ENCODE results near the gene PRDM16. TPM values are rescaled to one million over a fixed set of nuclear protein-coding genes. Genes with fewer than 3 reads are reported as not detected.

The PRDM16 gene
- total RNA-seq, 4 donors from 2014 or later: 15.7 to 54.3 (median 27.6) TPM

DNA sequence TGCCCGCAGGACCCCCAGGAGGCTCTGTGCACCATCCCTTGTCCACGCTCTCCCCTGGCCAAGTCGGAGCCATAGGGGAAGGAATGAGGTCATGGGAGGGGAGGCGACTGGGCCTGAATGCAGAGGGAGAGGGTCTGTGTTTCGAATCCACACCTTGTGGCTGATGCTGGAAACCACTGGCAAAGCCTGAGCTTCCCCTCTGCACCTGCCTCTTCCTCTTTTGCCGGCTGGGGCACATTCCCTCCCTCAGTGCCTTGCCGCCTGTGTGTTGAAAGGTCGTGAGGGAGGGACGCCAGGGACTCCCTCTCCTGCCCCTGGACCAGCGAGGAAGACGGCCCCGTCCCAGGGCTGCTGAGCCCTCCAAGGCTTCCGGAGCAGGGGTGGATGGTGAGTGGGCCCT, 27.3 kb downstream of the PRDM16 start:
- Histone ChIP-seq H3K4me1 (peaks cover 19 to 20% of the 10 kb centered on the region in 2 donors), H3K27ac (no peak overlapping the region), H3K27me3 (no peaks in the 10 kb centered on the region), H3K9me3 (no peaks in the 10 kb centered on the region), H3K4me3 (replicated peaks in 1 of 3) (no peak overlapping the region), H3K36me3 (no peaks in the 10 kb centered on the region)
- DNase-seq: no peak
- intact Hi-C loops (cut with DNase I): no loop called here
- TF ChIP-seq, protein P1, sequence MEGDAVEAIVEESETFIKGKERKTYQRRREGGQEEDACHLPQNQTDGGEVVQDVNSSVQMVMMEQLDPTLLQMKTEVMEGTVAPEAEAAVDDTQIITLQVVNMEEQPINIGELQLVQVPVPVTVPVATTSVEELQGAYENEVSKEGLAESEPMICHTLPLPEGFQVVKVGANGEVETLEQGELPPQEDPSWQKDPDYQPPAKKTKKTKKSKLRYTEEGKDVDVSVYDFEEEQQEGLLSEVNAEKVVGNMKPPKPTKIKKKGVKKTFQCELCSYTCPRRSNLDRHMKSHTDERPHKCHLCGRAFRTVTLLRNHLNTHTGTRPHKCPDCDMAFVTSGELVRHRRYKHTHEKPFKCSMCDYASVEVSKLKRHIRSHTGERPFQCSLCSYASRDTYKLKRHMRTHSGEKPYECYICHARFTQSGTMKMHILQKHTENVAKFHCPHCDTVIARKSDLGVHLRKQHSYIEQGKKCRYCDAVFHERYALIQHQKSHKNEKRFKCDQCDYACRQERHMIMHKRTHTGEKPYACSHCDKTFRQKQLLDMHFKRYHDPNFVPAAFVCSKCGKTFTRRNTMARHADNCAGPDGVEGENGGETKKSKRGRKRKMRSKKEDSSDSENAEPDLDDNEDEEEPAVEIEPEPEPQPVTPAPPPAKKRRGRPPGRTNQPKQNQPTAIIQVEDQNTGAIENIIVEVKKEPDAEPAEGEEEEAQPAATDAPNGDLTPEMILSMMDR (IDR thresholded peaks at IDR 0.05): no peak
- TF ChIP-seq POLR2A (IDR thresholded peaks at IDR 0.05): no peak
- WGBS, 2 donors: 86 to 89% methylated on average over 7 to 13 of the region's 13 CpGs

DNA sequence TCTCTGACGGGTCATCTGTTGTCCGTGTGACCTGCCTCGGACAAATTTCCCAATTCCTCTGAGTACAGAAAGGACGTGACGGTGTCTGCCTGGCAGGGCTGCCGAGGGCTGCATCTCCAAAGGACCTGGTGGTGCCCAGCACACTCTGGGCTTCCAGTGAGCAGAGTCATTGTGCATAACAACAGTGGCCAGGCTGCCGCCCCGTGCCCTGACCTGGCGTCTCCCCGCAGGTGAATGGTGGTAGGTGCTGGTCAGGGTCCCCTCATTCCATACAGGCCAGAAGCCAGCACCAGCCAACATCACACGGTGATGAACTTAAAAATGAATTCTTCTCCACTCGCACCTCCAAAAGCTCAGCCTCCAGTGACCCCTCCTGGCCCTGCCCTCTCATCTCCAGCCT, 28.2 kb downstream of the PRDM16 start:
- TF ChIP-seq, protein P1 (IDR thresholded peaks at IDR 0.05): no peak
- no peak for TF ChIP-seq POLR2A (IDR thresholded peaks at IDR 0.05)
- H3K4me1 ChIP-seq: peaks cover 19 to 20% of the 10 kb centered on the region in 2 donors

DNA sequence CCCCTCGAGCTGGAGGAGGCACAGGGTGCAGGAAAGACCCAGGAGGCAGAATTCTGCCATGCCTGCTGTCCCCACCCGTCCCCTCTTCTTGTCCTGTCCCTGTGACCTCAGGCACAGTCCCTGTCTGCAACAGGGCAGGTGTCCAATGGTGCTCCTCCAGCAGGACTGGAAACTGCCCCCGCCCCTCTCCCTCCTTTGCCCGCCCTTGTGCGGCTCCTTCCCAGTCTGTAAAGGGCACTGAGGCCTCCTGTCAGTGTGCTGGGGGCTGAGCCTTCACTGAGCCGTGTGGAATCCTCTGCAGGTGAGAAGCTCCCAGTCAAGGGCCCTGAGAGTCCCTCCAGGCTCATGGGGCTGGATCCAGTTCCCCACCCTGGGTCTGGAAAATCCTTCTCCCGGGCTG, 28.9 kb downstream of the PRDM16 start:
- WGBS, 2 donors: 44 to 81% methylated on average over 5 of the region's 7 CpGs
- TF ChIP-seq, protein P1 (IDR thresholded peaks at IDR 0.05): no peak
- TF ChIP-seq POLR2A (IDR thresholded peaks at IDR 0.05): no peak
- Histone ChIP-seq H3K4me3 (replicated peaks in 1 of 3) (no peak overlapping the region), H3K36me3 (no peaks in the 10 kb centered on the region), H3K27me3 (no peaks in the 10 kb centered on the region), H3K9me3 (no peaks in the 10 kb centered on the region), H3K27ac (no peak overlapping the region), H3K4me1 (peaks cover 20% of the 10 kb centered on the region in 2 donors)
- DNase-seq: peak in 1 of 2 donors; percentile 73
- intact Hi-C loops (cut with DNase I): no loop called here

More for the DNA sequence above, 28.2 kb downstream of the PRDM16 start:
- Histone ChIP-seq H3K4me3 (replicated peaks in 1 of 3) (no peak overlapping the region), H3K27me3 (no peaks in the 10 kb centered on the region), H3K9me3 (no peaks in the 10 kb centered on the region), H3K27ac (no peak overlapping the region), H3K36me3 (no peaks in the 10 kb centered on the region)
- intact Hi-C loops (cut with DNase I): no loop called here
- 82 to 87% methylated on average over 9 to 12 of the region's 12 CpGs for WGBS, 2 donors
- DNase-seq: no peak

DNA sequence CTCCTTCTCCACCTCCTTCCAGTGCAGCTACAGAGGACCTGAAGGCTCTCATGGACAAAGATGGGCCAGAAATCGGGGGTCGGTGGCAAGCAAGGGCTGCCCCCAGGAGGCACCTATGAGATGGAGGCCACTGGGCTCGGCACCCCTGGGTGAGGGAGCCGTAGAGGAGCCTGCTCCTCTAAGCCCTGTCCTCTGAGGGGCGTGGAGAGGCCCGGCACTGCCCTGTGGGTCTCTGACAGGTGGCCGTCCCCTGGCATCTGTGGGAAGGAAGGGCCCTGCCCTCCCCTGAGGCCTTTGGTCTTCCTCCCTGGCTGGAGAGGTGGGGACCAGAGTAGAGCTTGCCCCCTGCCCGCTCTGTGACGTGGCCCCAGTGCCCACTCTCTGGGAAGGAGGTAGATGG, 30.9 kb downstream of the PRDM16 start:
- Histone ChIP-seq H3K27ac (no peak overlapping the region), H3K9me3 (no peaks in the 10 kb centered on the region), H3K4me1 (peaks cover 13 to 29% of the 10 kb centered on the region in 2 donors), H3K27me3 (no peaks in the 10 kb centered on the region), H3K4me3 (replicated peaks in 1 of 3) (no peak overlapping the region), H3K36me3 (no peaks in the 10 kb centered on the region)
- TF ChIP-seq, protein P1 (IDR thresholded peaks at IDR 0.05): no peak
- TF ChIP-seq POLR2A (IDR thresholded peaks at IDR 0.05): no peak
- intact Hi-C loops (cut with DNase I): no loop called here
- no peak for DNase-seq
- 90 to 95% methylated on average over 7 to 9 of the region's 9 CpGs for WGBS, 2 donors

DNA sequence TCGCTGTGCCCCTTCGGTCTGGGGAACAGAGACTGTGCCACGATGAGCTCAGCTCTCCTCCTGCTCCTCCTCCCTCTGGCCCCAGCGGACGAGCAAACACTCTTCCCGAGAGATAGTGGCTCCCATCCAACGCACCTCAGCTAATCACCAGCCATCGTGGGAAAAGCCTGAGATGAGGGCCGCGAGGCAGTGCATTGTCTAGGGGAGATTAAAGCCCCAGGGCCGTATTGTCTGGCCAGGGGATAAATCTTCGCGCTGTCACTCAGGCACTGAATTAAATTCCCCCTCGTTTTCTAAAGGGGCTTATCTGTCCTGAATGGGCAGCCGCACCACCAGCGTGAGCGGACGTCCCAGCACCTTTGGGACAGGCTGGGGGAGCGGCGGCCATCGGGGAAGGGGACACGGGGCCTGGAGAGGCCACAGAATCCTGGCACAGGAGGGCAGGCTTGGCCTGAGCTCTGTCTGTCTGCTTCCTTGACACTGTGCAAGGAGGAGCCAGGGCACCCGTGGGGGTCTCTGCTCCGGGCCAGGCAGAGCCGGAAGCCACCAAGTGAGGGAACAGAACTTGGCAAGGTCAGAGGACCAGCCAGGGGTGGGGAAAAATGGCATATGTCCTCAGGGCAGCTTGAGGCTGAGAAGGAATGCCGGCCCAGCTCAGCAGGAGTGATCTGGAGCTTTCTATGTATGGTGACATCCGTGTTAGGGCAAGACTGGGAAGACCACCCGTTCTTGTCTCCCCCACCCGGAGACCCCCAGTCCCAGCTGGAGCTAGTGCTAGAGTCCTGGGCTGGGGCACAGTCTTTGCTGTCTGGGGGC, 32.3 kb downstream of the PRDM16 start:
- Histone ChIP-seq H3K9me3 (no peaks in the 10 kb centered on the region), H3K36me3 (no peaks in the 10 kb centered on the region), H3K27ac (no peak overlapping the region), H3K4me1 (peaks cover 16 to 35% of the 10 kb centered on the region in 2 donors), H3K27me3 (no peaks in the 10 kb centered on the region), H3K4me3 (replicated peaks in 1 of 3) (no peak overlapping the region)
- no peak for DNase-seq
- TF ChIP-seq, protein P1 (IDR thresholded peaks at IDR 0.05): no peak
- TF ChIP-seq POLR2A (IDR thresholded peaks at IDR 0.05): no peak
- intact Hi-C loops (cut with DNase I): no loop called here
- 69 to 78% methylated on average over 23 to 29 of the region's 29 CpGs for WGBS, 2 donors

Data from thyroid gland (tissue), 4 donors.